ENCODE measurements around the gene KCNJ14. TPM values are rescaled to one million over a fixed set of nuclear protein-coding genes. Genes with fewer than 3 reads are reported as not detected.
A peak's percentile ranks its signal among the peaks of the same experiment; 100 is the strongest.

KCNJ14 gene
- total and polyA plus RNA-seq, 5 experiments from 2014 or later = 0.39 to 2.9 (median 1.6) TPM; not detected in 1

- DNase-seq = no peak
- Mint-ChIP-seq H3K4me3 (no peak overlapping the region), H3K9me3 (no peaks in the 10 kb centered on the region), H3K27me3 (no peaks in the 10 kb centered on the region), H3K4me1 (peaks cover 9 to 32% (median 16%) of the 10 kb centered on the region in 4 donors), H3K27ac (peak overlapping the region in 9 of 10 donors; percentile 18 to 88 (median 69)), H3K36me3 (peaks cover 0 to 55% (median 0%) of the 10 kb centered on the region in 3 donors)
- POLR2A ChIA-PET = interaction anchor here (0.7 to 1.2 kb wide), 2 partner anchors 14 to 141 kb away, joined by 3 read pairs; no protein-coding TSS in a partner anchor
- no peak for ATAC-seq
Measured at GRCh38 chr19:48475369-48476068, 20.1 kb downstream of the KCNJ14 start.

- Mint-ChIP-seq H3K36me3 (peaks cover 0 to 51% (median 0%) of the 10 kb centered on the region in 3 donors), H3K4me1 (peaks cover 11 to 31% (median 17%) of the 10 kb centered on the region in 4 donors), H3K4me3 (peak overlapping the region in 1 of 10 donors; percentile 29), H3K27ac (peak overlapping the region in 4 of 10 donors; percentile 59 to 88 (median 74)), H3K27me3 (no peaks in the 10 kb centered on the region), H3K9me3 (no peaks in the 10 kb centered on the region)
- ATAC-seq (no peak), DNase-seq (no peak)
- POLR2A ChIA-PET = interaction anchor here (0.7 to 1.2 kb wide), 2 partner anchors 13 to 141 kb away, joined by 3 read pairs; no protein-coding TSS in a partner anchor
Measured at GRCh38 chr19:48476176-48476575, 20.8 kb downstream of the KCNJ14 start.

GRCh38 chr19:48477067-48477685 is 21.8 kb downstream of the KCNJ14 start:
- Mint-ChIP-seq H3K27me3 (no peaks in the 10 kb centered on the region), H3K36me3 (peaks cover 0 to 42% (median 0%) of the 10 kb centered on the region in 3 donors), H3K27ac (peak overlapping the region in 3 of 10 donors; percentile 34 to 48 (median 40)), H3K9me3 (no peaks in the 10 kb centered on the region), H3K4me3 (peak overlapping the region in 1 of 10 donors; percentile 20), H3K4me1 (peaks cover 9 to 36% (median 23%) of the 10 kb centered on the region in 4 donors)
- DNase-seq (no peak), ATAC-seq (no peak)
- POLR2A ChIA-PET = no interaction called here

GRCh38 chr19:48477698-48478338 is 22.4 kb downstream of the KCNJ14 start:
- POLR2A ChIA-PET = no interaction called here
- no peak for DNase-seq
- Mint-ChIP-seq H3K9me3 (no peaks in the 10 kb centered on the region), H3K36me3 (peaks cover 0 to 39% (median 0%) of the 10 kb centered on the region in 3 donors), H3K27ac (no peak overlapping the region), H3K4me1 (peaks cover 9 to 35% (median 24%) of the 10 kb centered on the region in 4 donors), H3K27me3 (no peaks in the 10 kb centered on the region), H3K4me3 (peak overlapping the region in 1 of 10 donors; percentile 10)
- ATAC-seq = no peak

- no peak for ATAC-seq
- H3K36me3 Mint-ChIP-seq = peaks cover 0 to 31% (median 0%) of the 10 kb centered on the region in 3 donors
Measured at GRCh38 chr19:48478339-48479256, 23.2 kb downstream of the KCNJ14 start.

GRCh38 chr19:48479686-48480085 is 24.3 kb downstream of the KCNJ14 start:
- ATAC-seq (no peak), DNase-seq (peak in 1 of 10 donors; percentile 55)
- Mint-ChIP-seq H3K4me1 (peaks cover 13 to 38% (median 26%) of the 10 kb centered on the region in 4 donors), H3K27me3 (no peaks in the 10 kb centered on the region), H3K27ac (peak overlapping the region; percentile 14 to 94 (median 84)), H3K9me3 (no peaks in the 10 kb centered on the region), H3K4me3 (peak overlapping the region; percentile 59 to 95 (median 86)), H3K36me3 (peaks cover 0 to 24% (median 0%) of the 10 kb centered on the region in 3 donors)
- POLR2A ChIA-PET = interaction anchor here (0.6 to 2.9 kb wide), 6 partner anchors 10 to 158 kb away, joined by 3 to 21 read pairs (median 4); a partner anchor contains a TSS

More at GRCh38 chr19:48478339-48479256, 23.2 kb downstream of the KCNJ14 start:
- POLR2A ChIA-PET = no interaction called here
- Mint-ChIP-seq H3K27me3 (no peaks in the 10 kb centered on the region), H3K4me1 (peaks cover 9 to 31% (median 25%) of the 10 kb centered on the region in 4 donors), H3K9me3 (no peaks in the 10 kb centered on the region), H3K4me3 (peak overlapping the region in 2 of 10 donors; percentile 10 to 95), H3K27ac (peak overlapping the region in 2 of 10 donors; percentile 72 to 84)
- no peak for DNase-seq

GRCh38 chr19:48480183-48480557 is 24.8 kb downstream of the KCNJ14 start:
- H3K27ac Mint-ChIP-seq = peak overlapping the region in 9 of 10 donors; percentile 84 to 94 (median 89)
- POLR2A ChIA-PET = interaction anchor here (0.6 to 2.9 kb wide), 11 partner anchors 10 to 159 kb away, joined by 3 to 21 read pairs (median 5); partner anchors contain the start of gene GRWD1
- H3K4me3 Mint-ChIP-seq = peak overlapping the region; percentile 81 to 95 (median 86)
- peak in 7 of 10 donors; percentile 28 to 77 (median 45) for DNase-seq
- H3K4me1 Mint-ChIP-seq = peaks cover 13 to 38% (median 26%) of the 10 kb centered on the region in 4 donors
- ATAC-seq = peak; percentile 59 to 64
- peaks cover 0 to 19% (median 0%) of the 10 kb centered on the region in 3 donors for H3K36me3 Mint-ChIP-seq
- H3K27me3 Mint-ChIP-seq = no peaks in the 10 kb centered on the region
- H3K9me3 Mint-ChIP-seq = no peaks in the 10 kb centered on the region

GRCh38 chr19:48480558-48481500 is 25.5 kb downstream of the KCNJ14 start:
- peak overlapping the region; percentile 84 to 94 (median 91) for H3K27ac Mint-ChIP-seq
- POLR2A ChIA-PET = interaction anchor here (0.6 to 2.9 kb wide), 13 partner anchors 9 to 1396 kb away, joined by 3 to 21 read pairs (median 5); partner anchors contain the start of genes AKT1S1 and GRWD1
- H3K4me1 Mint-ChIP-seq = peaks cover 13 to 38% (median 25%) of the 10 kb centered on the region in 4 donors
- ATAC-seq (peak; percentile 83 to 84), DNase-seq (peak in 9 of 10 donors; percentile 44 to 77 (median 59))
- H3K9me3 Mint-ChIP-seq = no peaks in the 10 kb centered on the region
- H3K36me3 Mint-ChIP-seq = peaks cover 0 to 12% (median 0%) of the 10 kb centered on the region in 3 donors
- H3K27me3 Mint-ChIP-seq = no peaks in the 10 kb centered on the region
- peak overlapping the region; percentile 81 to 95 (median 86) for H3K4me3 Mint-ChIP-seq

- H3K27ac Mint-ChIP-seq = peak overlapping the region in 8 of 10 donors; percentile 40 to 88 (median 62)
- ATAC-seq (no peak), DNase-seq (no peak)
- POLR2A ChIA-PET = interaction anchor here (1.1 to 2.9 kb wide), 4 partner anchors 8 to 36 kb away, joined by 5 to 21 read pairs (median 14); partner anchors contain the start of gene GRWD1
- no peaks in the 10 kb centered on the region for H3K27me3 Mint-ChIP-seq
- H3K9me3 Mint-ChIP-seq = no peaks in the 10 kb centered on the region
- peak overlapping the region; percentile 63 to 95 (median 86) for H3K4me3 Mint-ChIP-seq
- H3K36me3 Mint-ChIP-seq = peaks cover 0 to 6% (median 0%) of the 10 kb centered on the region in 3 donors
- H3K4me1 Mint-ChIP-seq = peaks cover 13 to 38% (median 25%) of the 10 kb centered on the region in 4 donors
Measured at GRCh38 chr19:48481846-48482639, 26.7 kb downstream of the KCNJ14 start.

- POLR2A ChIA-PET = no interaction called here
- H3K4me1 Mint-ChIP-seq = peaks cover 13 to 38% (median 25%) of the 10 kb centered on the region in 4 donors
- DNase-seq (no peak), ATAC-seq (no peak)
- peak overlapping the region in 4 of 10 donors; percentile 22 to 90 (median 49) for H3K27ac Mint-ChIP-seq
- H3K36me3 Mint-ChIP-seq = peaks cover 0 to 6% (median 0%) of the 10 kb centered on the region in 3 donors
- no peak overlapping the region for H3K4me3 Mint-ChIP-seq
- no peaks in the 10 kb centered on the region for H3K9me3 Mint-ChIP-seq
- H3K27me3 Mint-ChIP-seq = no peaks in the 10 kb centered on the region
Measured at GRCh38 chr19:48483301-48483700, 27.9 kb downstream of the KCNJ14 start.
